ENCODE results near the gene WWOX. TPM values are rescaled to one million over a fixed set of nuclear protein-coding genes. Genes with fewer than 3 reads are reported as not detected.

The WWOX gene
- total and polyA plus RNA-seq, 2 of the 8 experiments (the other 6 are each of a cell fraction or from before 2014, with no cell fraction given), result 5.4 to 16.7 TPM

DNA sequence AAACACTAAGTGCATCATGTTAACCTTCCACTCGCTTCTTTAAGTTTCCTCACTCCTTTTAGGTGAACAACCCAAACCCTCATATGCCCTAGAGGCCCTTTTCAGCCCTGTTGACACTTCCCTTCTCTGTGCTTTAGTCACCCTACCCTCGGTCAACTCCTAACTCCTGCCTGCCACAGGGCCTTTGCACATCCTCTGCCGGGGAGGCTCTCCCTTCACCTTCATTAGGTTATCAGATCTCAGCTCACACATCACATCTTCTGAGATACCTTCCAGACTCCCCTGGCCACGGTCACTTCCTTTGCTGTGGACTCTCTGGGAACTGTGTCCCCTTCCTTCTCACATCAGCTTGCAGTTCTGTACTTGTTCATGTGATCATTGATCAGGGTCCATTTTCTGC, 926.7 kb downstream of the WWOX start:
- no peaks in the 10 kb centered on the region for H3K79me1 ChIP-seq (ENCODE audit: low read depth, low read length)
- no peak for FAIRE-seq
- H2AK5ac ChIP-seq (ENCODE audit: low read depth, low read length), result no peak overlapping the region
- H3K27me3 ChIP-seq (replicated peaks in 1 of 4; ENCODE audit: control insufficient read depth in 3 of 4, extremely low read depth in 1 of 4, insufficient read depth in 3 of 4, low read length in 3 of 4), result no peaks in the 10 kb centered on the region
- H2BK20ac ChIP-seq (ENCODE audit: low read length), result no peak overlapping the region
- no peak overlapping the region for H3K14ac ChIP-seq (ENCODE audit: insufficient read length)
- H2BK12ac ChIP-seq (ENCODE audit: low read depth, low read length), result no peak overlapping the region
- no peak overlapping the region for H3K18ac ChIP-seq (ENCODE audit: extremely low read depth, low read length)
- no peak overlapping the region for H2BK15ac ChIP-seq (ENCODE audit: low read length)
- H3K9me3 ChIP-seq (ENCODE audit: insufficient read depth in 2 of 2, low read depth in 1 of 2, low read length in 1 of 2), result no peaks in the 10 kb centered on the region
- no peaks in the 10 kb centered on the region for H3K79me2 ChIP-seq (ENCODE audit: control insufficient read depth in 1 of 2, insufficient read depth in 2 of 2, low read length in 2 of 2)
- H4K91ac ChIP-seq (replicated peaks; ENCODE audit: insufficient read length, low read length), result no peak overlapping the region
- no peak for TF ChIP-seq EGR1 (IDR thresholded peaks at IDR 0.05; ENCODE audit: borderline replicate concordance, low read depth, low read length)
- TF ChIP-seq BRCA1 (IDR thresholded peaks at IDR 0.05; ENCODE audit: low read depth, low read length), result no peak
- TF ChIP-seq TEAD4 (IDR thresholded peaks at IDR 0.05; ENCODE audit: low read depth, low read length), result no peak
- peak; percentile 56; the same call in 1 of the 2 replicates for TF ChIP-seq KDM1A (IDR thresholded peaks at IDR 0.05; ENCODE audit: borderline replicate concordance, low read length)
- TF ChIP-seq POLR2AphosphoS5 (IDR thresholded peaks at IDR 0.05; ENCODE audit: low read depth, low read length), result no peak
- ChIA-PET CTCF (ENCODE audit: partially characterized antibody) (interaction anchor here (1.3 to 1.5 kb wide), 2 partner anchors 13 to 321 kb away, joined by 3 to 6 read pairs; no protein-coding TSS in a partner anchor), POLR2A (ENCODE audit: partially characterized antibody) (no interaction called here)
- WGBS, 2 experiments (ENCODE audit: extremely low coverage in 1 of 2, insufficient coverage in 1 of 2, insufficient read length in 1 of 2, insufficient replicate concordance in 2 of 2, low coverage in 1 of 2, low lambda C conversion rate in 2 of 2, missing lambda C conversion rate in 1 of 2), result 82% methylated on average over 4 of the region's 4 CpGs; no CpG with 5 or more reads in 1 of the 2 experiments
- H3K4ac ChIP-seq (replicated peaks; ENCODE audit: insufficient read length, low read depth, low read length), result no peak overlapping the region
- no peaks in the 10 kb centered on the region for H3K36me3 ChIP-seq (ENCODE audit: control insufficient read depth in 2 of 4, insufficient read depth in 4 of 4, low read length in 3 of 4)
- no peak overlapping the region for H4K5ac ChIP-seq (ENCODE audit: insufficient read length, low read depth, low read length)
- H3K56ac ChIP-seq (replicated peaks; ENCODE audit: insufficient read length, low read depth, low read length), result no peak overlapping the region
- no peak overlapping the region for H2BK5ac ChIP-seq (ENCODE audit: low read depth, low read length)
- no peak overlapping the region for H4K8ac ChIP-seq (ENCODE audit: extremely low read depth, insufficient read depth, low read length)
- H3K4me1 ChIP-seq (replicated peaks in 1 of 4; ENCODE audit: control insufficient read depth in 3 of 4, insufficient read depth in 4 of 4, low read length in 3 of 4), result no peaks in the 10 kb centered on the region
- H3K23me2 ChIP-seq (ENCODE audit: low read depth, low read length), result no peaks in the 10 kb centered on the region
- no peaks in the 10 kb centered on the region for H4K20me1 ChIP-seq (replicated peaks in 1 of 2; ENCODE audit: control insufficient read depth in 1 of 2, insufficient read depth in 2 of 2, low read length in 2 of 2)
- no peak overlapping the region for H3K23ac ChIP-seq (ENCODE audit: insufficient read length)
- H2AFZ ChIP-seq (ENCODE audit: low read length), result no peak overlapping the region
- H3K9ac ChIP-seq (replicated peaks in 1 of 4; ENCODE audit: extremely low read depth in 1 of 4, low read depth in 3 of 4, low read length in 3 of 4), result no peak overlapping the region
- H3K27ac ChIP-seq (ENCODE audit: low read depth, low read length), result no peak overlapping the region
- H2BK120ac ChIP-seq (replicated peaks; ENCODE audit: low read depth, low read length), result no peak overlapping the region
- no peak for DNase-seq (ENCODE audit: low read depth in 1 of 2, low spot score in 2 of 2)
- no peak overlapping the region for H3K4me3 ChIP-seq (ENCODE audit: extremely low read depth in 1 of 4, insufficient read depth in 2 of 4, low read depth in 3 of 4, low read length in 4 of 4)
- H3K4me2 ChIP-seq (ENCODE audit: insufficient read depth in 1 of 2, low read depth in 2 of 2, low read length in 2 of 2), result no peak overlapping the region

Measured in H1 (cell line).